ENCODE data around the gene IGSF8.
A peak's percentile ranks its signal among the peaks of the same experiment; 100 is the strongest.
"Not testable (repeated sequence)": the region's sequence is repeated elsewhere in the genome, so short reads cannot be mapped to it uniquely, and the experiment has no call there.

IGSF8 gene

DNA sequence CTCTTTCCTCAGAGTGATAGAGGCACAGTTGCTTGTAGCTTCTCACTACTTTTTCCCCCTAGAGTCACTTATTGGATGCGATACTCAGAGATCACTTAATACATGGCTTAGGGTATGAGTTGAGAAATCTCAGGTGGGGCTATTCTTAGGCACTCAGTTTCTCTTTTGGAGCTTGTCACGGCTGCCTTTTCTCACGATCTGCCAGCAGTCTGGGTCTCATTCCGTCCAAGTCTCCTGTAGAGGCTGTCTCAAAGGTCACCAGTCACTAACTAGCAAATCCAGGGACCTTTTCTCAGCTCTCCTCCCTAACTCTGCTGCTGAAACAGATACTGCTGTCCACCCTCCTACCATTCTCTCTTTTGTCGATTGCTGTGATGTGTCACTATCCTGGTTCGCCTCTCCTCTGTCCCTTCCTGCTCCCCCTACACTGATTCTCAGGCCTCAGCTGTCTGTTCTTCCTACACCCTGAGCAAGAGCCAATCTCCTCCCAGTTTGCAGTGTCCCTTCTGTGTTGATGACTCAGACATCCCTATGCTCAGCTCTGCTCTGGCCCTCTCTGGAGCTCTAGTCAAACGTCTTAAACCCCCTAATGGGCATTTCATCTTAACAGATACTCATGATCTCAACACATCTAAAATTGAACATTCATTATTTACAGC is 29.6 kb upstream of the IGSF8 start:
- DNase-seq (ENCODE audit: low spot score), result peak; percentile 27

DNA sequence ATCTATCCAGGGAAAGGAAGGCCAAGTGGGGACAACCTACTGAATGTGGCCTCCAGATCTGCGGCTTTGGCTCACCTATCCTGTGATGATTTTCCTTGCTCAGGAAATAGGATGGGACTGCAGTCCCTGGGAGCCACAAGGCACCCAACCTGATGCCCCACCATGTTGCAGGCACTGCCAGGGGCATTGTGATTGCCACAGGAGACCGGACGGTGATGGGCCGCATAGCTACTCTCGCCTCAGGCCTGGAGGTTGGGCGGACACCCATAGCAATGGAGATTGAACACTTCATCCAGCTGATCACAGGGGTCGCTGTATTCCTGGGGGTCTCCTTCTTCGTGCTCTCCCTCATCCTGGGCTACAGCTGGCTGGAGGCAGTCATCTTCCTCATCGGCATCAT is 29.0 kb upstream of the IGSF8 start:
- no peak for DNase-seq (ENCODE audit: low spot score)

DNA sequence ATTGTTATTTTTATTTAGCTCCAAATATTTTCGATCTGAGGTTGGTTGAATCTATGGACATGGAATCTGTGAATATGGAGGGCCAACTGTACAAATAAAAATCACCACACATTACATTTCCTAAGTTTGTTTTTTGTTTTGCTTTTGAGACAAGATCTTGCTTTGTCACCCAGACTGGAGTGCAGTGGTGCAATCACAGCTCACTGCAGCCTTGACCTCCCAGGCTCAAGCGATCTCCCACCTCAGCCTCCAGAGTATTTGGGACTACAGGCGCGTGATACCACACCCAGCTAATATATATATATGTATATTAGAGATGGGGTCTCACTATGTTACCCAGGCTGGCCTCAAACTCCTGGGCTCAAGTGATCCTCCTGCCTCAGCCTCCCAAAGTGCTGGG is 27.9 kb upstream of the IGSF8 start:
- not testable (repeated sequence) for DNase-seq (ENCODE audit: low spot score)

DNA sequence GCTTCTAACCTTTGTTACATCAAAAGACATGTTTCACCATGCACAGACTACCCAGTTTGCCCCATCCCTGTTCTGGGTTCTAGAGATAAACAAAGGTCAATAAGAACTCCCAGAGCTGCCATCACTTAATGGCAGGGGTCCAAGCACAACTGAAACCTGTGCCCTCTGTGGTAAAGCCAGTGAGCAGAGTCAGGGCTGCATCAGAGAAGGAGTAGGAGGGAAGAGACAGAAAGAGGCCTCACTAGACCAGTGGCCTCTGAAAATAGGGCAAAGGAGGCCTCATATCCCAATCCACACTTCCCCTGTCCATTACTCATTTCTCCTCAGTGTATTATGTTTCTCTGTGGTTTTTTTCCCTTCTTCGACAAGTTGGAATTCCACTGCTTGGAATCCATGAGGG is 27.3 kb upstream of the IGSF8 start:
- DNase-seq (ENCODE audit: low spot score), result no peak

DNA sequence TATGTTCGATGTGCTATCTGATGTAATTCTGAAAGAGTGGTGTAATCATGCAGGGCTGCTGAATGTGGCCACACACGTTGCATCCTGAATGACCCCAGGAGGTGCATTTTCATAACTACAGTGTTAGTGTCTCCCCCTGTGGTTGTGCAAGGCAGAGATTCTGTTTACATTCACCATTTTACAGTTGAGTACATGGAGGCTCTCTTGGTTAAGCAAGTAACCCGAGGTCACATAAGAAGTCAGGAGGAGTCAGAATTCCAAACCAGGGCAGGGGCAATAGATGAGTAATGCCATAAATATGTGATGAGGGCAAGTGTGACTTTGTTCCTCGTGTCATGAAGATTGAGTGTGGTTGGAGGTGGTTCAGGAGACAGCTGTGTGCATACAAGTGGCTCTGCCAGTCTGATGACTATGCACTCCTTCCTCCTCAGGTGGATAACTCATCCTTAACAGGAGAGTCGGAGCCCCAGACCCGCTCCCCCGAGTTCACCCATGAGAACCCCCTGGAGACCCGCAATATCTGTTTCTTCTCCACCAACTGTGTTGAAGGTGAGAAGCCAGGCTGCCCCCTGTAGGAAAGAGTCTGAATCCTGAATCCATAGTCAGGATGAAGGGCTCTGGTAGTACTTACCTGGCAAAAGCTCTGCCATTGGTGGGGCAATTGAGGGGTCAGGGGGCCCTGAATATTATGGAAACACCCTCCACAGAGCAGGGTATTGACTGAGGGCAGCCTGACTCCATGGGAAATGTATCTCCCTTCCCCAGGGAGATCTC is 26.5 kb upstream of the IGSF8 start:
- DNase-seq (ENCODE audit: low spot score), result peak; percentile 95

DNA sequence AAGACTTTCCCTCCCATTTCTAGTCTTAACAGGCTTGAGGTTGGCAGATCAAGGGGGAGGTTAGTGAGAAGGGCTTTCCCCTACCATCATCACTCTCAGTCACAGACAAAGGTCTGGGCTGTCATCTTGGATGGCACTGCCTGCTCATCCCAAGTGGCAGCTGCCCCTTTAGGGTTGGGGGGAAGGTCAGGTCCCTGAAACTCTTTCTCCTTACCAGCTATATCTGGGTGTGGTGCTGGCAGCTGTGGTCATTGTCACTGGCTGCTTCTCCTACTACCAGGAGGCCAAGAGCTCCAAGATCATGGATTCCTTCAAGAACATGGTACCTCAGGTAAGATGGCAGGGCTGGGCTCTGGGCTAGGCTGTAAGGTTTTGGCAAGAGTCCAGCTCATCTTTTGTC is 25.3 kb upstream of the IGSF8 start:
- no peak for DNase-seq (ENCODE audit: low spot score)

DNA sequence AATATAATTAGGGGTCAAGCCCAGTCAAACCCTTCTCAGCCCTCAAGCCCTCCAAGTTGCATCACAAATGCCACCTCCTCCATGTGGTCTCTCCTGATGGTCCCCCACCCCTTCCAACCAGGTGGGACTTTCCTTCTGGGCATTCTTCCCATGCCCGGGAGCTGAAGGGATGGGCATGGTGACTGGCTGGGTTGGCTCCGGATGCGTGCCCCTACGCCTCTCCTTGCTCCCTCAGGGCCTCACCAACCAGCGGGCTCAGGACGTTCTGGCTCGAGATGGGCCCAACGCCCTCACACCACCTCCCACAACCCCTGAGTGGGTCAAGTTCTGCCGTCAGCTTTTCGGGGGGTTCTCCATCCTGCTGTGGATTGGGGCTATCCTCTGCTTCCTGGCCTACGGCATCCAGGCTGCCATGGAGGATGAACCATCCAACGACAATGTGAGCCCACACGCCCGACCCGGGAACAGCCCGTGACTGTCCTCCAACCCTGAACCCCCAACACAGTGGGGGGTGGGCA is 24.6 kb upstream of the IGSF8 start:
- DNase-seq (ENCODE audit: low spot score), result no peak

- no peak for DNase-seq (ENCODE audit: low spot score)
Observed at GRCh38 chr1:160121388-160121787, 23.0 kb upstream of the IGSF8 start.

DNA sequence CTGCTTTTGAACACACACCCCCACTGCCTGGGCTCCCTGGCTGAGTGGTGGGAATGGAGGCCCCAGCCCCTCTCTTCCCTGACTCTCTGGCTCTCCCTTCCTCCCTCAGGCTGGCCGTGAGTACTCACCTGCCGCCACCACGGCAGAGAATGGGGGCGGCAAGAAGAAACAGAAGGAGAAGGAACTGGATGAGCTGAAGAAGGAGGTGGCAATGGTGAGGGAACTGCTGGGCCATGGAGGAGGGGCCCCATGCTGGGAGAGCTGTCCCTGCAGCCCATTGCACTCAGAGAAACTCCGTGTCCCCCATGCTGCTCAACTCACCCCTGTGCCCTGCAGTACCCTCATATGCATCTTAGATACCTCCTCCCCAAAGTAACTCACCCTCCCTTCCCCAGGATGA is 22.4 kb upstream of the IGSF8 start:
- DNase-seq (ENCODE audit: low spot score), result no peak

DNA sequence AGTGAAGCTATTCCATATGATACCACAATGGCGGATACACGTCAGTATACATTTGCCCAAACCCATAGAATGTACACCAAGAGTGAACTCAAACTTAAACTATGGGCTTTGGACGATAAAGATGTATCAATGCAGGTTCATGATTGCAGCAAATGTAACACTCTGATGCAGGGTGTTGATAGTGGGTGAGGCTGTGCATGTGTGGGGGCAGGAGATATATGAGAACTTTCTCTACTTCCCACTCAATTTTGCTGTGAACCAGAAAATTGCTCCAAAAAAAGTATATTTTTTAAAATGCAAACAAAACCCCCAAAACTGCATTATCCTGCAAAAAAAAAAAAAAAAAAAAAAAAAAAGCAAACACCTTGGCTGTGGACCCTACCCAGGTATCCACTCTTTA is 20.5 kb upstream of the IGSF8 start:
- DNase-seq (ENCODE audit: low spot score), result no peak

GRCh38 chr1:160117709-160118183 is 19.3 kb upstream of the IGSF8 start:
- no peak for DNase-seq (ENCODE audit: low spot score)

DNA sequence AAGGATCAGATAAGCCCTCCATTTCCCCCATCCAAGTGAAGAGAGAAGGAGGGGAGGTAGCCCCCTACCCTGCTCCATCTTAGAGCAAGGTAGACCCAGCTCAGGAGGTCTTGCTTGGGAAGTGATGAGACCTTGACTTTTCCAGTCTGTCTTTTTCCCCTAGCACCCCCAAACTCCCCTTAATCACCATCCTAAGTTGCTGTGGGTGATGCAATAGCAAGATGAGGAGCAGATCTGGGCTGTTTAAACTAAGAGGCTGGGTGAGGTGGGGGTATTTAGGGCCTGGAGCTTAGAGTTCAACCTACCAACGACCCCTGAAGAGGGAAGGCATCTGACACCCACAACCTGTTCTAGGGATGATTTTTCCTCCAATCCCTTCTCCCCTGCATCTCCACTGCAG is 18.9 kb upstream of the IGSF8 start:
- no peak for DNase-seq (ENCODE audit: low spot score)

DNA sequence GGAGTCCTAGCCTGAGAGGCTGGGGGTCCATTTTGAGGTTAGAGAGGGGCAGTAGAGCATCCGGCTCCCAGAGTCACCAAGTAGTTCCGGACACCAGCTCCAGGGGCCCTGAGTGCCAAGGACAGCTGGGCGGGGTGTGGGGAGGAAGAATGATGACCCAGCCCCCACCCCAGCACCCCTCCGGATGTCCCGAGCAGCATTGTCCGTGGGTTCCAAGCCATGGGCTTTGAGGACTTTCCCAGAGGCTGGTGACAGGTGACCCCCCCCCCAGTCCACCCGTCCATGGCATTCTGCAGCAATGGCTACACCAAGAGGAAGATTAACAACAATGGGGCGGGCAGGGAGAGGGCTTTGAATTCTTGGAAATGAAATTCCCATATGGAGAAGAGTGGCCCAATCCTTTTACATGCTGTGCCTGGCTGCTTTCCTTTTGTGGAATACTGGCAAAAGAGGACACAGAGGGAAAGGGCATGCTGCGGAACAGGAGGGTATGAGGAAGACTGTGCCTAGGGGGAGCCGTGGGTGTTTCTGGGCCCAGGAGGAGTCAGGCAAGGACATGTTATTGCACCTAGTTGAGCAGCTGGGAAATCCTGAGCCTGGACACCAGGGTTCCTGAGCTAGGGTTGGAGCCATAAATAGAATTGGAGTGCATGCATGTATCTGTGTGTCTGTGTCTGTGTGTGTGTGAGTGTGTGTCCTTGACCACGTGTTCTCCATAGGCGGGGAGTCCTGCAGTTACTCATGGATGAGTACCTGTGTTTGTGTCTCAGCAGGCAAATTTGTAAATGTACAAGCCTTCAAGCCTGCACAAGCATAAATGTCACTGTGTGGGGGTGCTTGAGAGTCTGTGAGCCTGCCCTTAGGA is 18.1 kb upstream of the IGSF8 start:
- no peak for DNase-seq (ENCODE audit: low spot score)

DNA sequence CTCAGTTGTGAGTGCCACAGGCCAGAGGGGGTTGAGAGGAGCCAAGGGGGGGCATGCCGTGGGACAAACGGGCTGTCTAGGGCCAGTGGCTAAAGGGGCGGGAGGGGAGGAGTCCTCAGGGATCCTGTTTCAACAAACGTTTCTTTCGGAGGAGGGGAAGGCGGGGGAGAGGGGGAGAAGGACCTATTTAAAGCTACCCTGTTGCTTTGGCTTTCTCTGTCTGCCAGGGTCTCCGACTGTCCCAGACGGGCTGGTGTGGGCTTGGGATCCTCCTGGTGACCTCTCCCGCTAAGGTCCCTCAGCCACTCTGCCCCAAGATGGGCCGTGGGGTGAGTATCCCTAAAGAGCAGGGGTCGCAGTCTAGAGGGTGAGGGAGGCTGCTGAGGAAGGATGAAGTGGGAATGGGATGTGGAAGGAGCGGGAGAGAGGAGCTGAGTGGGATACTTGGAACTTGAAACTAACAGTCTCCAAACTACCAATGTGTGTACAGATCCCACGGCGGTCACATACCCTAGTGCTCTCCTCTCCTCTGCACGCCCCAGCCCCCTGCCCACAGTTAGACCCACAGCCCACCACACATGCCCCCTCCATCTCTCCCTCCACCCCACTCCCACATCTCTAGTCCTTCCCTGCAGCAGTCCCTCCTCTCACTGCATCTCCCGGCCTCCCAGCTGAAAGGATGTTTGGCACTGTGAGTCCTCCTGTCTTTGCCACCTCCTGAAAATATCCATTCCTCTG is 17.3 kb upstream of the IGSF8 start, which contains the start of gene ATP1A2:
TSS of gene ATP1A2 (plus strand) at position 215 of the 738 bp plus-strand sequence. CDS start at position 318, 103 bp downstream.
- DNase-seq (ENCODE audit: low spot score), result no peak

DNA sequence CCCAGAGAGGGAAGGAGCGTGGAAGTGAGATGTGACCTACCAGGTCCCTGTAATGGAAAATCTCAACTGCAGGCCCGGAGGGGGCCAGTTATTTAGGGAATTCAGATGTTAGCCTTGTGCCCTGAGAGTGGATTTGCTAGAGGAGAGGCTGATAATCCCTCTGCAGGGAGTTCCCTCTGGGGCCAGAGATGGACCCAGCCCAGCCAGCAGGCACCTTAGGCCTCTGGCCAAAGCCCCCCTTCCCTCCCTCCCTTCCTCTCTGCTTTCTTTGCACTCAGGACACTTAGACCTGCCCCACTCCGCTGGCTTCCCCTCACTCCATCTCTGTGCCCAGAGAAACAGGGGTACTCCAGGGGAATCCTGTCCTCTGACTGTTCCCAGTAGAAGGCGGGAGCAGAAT is 15.7 kb upstream of the IGSF8 start:
- no peak for DNase-seq (ENCODE audit: low spot score)

- no peak for DNase-seq (ENCODE audit: low spot score)
Observed at GRCh38 chr1:160113407-160113806, 15.0 kb upstream of the IGSF8 start.

GRCh38 chr1:160112357-160112756 is 13.9 kb upstream of the IGSF8 start:
- no peak for DNase-seq (ENCODE audit: low spot score)

- DNase-seq (ENCODE audit: low spot score), result not testable (repeated sequence)
Observed at GRCh38 chr1:160111462-160111861, 13.0 kb upstream of the IGSF8 start.

DNA sequence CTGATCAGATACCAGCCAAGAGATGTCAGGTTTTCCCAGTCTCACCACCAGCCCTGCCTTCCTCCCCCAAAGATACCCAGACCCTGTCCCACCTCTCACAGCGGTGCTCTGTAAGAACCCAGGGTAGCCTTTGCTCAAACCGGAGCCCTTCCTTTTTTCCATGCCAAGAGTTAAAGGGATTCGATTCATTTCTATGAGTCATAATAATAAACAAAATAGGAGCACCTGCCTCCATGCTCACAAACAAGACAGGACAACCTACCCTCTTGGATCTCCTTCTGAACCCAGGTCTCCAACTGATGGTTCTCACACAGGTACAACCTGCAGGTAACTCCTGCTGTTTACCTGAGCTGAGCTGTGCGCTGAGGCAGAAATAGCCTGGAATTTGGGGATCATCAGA is 11.3 kb upstream of the IGSF8 start:
- no peak for DNase-seq (ENCODE audit: low spot score)

- no peak for DNase-seq (ENCODE audit: low spot score)
Observed at GRCh38 chr1:160108888-160109662, 10.7 kb upstream of the IGSF8 start.

- no peak for DNase-seq (ENCODE audit: low spot score)
Observed at GRCh38 chr1:160107512-160107911, 9.1 kb upstream of the IGSF8 start.

Measured in SW480 (cell line).